Measurements from ENCODE around the gene KIAA1328.
"Not testable (repeated sequence)": the region's sequence is repeated elsewhere in the genome, so short reads cannot be mapped to it uniquely, and the experiment has no call there.

Gene KIAA1328

DNA sequence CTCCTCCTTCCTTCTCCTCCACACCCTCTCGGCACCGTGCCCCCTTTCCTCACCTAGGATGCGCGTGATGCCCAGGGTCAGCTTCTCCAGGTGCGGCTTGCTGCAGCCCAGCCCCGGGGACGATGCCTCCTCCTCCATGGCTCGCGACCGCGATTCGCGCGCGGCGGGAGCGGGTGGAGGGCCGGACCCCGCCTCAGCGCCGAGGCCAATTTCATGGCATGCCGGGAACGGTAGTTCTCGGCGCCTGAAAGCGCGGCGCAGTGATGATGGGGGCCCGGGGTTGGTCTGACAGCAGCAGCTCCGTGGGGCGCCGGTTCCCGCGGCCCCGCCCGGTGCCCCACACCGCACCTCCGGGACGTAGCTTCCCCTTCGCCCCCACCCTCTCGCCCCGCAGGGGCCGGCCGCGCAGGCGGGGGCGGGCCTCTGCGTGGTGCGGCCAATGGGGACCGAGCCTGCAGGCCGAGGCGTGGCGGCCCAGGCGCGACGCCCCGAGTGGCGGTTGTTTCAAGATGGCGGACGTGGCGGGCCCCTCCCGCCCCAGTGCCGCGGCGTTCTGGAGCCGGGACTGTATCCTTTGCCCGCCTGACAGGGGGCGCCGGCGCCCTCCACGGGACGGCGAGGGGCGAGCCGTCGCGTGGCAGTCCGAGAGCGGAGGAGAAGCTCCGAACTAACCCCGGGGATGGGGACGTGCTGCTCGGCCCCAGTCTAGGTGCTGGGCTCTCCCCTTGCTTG is at the start of gene KIAA1328, which contains the start of gene TPGS2:
KIAA1328 (plus strand) TSS at position 498 of the 732 bp plus-strand sequence; CDS start at position 510, 12 bp downstream.
TPGS2 (minus strand) TSS at position 373 of the 732 bp plus-strand sequence; CDS start at position 138, 235 bp downstream.
- DNase-seq = peak; percentile 88

DNA sequence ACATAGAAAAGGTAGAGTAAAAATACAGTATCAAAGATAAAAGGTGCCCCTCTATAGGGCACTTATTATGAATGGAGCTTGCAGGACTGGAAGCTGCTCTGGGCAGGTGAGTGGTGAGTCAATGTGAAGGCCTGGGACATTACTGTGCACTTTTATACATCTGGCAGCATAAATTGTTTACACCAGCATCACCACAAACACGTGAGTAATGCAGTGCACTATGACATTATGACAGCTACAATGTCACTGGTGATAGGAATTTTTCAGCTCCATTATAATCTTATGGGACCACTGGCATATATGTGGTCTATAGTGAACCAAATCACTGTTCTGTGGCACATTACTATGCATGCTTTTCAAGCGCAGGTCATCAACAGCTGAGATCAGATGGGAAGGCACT is 48.2 kb upstream of the KIAA1328 start:
- no peak for DNase-seq

DNA sequence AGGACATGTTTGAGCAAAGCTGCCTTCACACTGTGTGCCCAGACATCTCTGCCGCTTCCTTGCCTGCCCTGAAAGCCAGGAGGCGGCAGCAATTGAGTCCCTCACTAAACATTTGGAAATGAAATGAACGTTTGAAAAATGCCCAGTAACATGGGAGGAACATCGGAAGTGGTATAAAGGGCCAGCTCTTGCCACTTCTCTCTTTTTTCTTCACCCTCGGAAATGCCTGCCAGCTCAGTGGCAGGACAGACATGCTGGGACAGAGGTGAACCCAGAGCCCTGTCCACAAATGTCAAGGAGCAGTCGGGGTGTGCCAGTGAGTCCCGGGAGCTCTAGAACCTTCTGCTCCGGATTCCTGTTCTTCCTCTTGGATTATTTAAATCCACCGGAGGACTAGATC is 46.2 kb upstream of the KIAA1328 start:
- no peak for DNase-seq

DNA sequence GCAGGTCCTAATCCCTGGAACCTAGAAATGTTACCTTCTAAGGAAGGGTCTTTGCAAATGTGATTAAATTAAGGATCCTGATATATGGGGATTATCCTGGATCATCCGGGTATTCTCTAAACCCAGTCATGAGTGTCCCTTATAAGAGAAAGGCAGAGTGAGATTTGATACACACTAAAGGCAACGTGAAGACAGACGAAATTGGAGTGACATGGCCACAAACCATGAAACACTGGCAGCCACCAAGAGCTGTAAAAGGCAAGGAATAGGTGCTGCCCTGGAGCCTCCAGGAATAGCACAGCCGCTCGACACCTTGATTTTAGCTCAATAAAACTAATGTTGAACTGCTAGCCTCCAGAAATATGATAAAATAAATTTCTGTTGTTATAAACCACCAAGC is 45.1 kb upstream of the KIAA1328 start:
- DNase-seq = no peak

DNA sequence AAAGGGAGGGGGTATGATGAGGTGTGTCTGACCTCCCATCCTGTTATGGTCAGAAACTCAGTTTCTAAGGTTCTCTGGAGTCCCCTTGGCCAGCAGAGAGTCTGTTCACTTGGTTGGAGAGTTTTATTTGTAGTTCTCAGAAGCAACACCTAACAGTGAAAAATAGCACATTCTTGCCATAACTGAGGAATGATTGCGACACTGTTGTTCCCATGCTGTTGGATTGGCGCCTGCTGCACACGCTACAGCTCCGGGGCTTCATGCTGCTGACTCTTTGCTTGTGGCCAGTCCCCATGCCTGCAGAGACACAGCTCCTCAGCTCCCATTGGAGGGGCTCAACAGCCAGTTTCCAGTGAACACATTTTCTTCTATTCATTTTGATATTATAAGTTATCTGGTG is 42.2 kb upstream of the KIAA1328 start:
- DNase-seq = no peak

- DNase-seq = no peak
These were observed 36.2 kb upstream of the KIAA1328 start for GRCh38 chr18:36792634-36793283.

DNA sequence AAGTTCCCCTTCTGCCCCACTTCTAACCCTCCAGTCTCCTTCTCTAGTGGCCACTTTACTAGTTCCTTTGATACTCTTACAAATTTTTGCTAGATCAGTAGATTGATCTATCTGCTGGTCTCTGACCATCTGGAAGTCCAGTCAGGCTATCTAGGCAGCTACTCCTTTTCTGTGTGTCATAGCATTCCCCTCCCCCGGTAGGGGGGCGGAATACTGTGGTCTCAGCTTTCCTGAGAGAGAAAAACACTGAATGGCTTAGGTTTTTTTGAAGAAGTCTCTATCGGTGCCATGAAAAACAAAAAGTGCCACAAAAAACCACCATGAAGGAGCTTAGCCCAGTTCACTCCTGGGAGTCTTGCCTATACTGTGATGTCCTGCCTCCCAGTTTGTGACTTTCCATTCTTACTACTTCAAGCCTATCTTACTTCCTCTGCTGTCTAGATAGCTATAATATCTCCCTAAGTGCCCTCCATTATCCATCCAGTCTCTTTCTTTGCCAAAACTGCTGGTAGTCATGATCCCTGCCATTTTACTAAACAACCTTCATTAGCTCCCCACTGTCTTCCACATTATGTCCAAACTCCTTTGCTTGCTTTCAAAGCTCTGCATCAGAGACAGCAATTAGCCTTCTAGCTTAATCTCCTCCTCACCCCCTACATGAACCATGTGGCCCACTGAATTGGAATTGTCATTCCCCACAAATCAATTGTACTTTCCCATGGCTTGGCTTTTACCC is 30.0 kb upstream of the KIAA1328 start:
- DNase-seq = no peak

DNA sequence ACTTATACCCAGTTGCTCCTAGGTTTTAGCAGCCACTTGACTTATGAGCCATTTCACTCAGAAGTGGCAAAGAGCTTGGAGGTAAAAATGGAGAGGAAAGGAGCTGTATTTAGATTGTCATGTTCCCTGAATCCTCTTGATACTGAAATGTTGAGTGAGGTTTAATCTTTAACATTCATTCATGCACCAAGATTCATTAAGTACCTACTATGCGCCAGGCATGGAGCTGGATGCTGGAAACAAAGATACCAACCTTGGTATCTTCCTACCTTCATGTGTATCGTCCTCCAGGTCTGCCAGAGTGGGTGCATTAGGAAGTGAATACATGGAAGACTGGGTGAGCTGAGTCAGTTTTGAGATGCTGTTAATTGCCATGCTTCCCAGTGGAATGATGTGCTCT is 23.8 kb upstream of the KIAA1328 start:
- DNase-seq = no peak

DNA sequence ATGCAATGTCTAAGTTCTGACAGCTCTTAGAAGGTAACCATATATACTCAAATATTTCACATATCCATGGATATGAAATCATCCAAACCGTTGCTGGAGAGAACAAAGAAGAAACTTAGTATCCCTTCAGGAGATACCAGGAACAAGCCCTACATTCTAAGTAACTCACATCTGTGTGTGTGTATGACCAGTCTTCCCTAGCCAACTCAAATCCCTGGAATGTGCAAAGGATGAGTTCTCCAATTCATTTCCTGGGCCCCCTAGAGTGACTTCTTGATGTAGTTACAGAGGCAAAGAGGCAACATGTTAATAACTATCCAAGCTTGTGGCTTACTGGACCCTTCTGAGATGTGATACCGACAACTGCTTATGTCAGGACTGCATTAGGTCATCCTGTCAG is 20.2 kb upstream of the KIAA1328 start:
- DNase-seq = no peak

GRCh38 chr18:36809590-36810381 is 19.1 kb upstream of the KIAA1328 start:
- peak; percentile 75 for DNase-seq

- no peak for DNase-seq
These were observed 17.5 kb upstream of the KIAA1328 start for GRCh38 chr18:36811430-36811829.

DNA sequence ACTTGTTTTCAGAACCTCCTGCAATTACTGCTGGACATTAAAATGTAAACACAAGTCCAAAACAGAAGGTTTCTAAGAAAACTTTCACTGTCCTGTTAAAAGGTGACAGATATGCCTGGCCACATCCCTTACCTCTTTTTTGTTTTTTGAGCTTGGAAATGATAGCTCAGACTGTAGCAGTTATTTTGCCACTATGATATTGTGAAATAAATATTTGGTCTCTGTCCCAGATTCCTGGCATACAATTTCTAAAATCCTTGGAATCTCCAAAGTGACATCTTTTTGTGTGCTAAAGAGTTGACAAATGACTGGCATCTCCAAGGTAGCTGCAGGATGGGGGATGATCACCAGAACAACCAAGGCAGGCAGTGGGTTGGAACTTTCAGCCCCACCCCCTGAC is 17.0 kb upstream of the KIAA1328 start:
- no peak for DNase-seq

DNA sequence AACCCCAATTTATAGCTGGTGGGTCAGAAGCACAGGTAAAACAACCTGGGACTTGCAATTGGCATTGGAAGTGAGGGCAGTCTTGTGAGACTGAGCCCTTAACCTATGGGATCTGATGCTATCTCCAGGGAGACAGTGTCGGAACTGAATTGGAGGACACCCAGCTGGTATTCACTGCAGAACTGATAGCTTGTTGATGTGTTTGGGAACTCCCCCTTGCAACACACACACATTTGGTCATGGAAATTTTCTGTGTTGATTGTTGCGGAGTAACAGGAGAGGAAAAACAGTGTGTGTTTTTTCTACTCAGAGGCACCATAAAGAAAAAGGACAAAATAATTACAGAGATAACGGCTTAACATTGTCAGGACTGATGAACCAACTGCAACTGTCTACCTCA is 16.2 kb upstream of the KIAA1328 start:
- no peak for DNase-seq

DNA sequence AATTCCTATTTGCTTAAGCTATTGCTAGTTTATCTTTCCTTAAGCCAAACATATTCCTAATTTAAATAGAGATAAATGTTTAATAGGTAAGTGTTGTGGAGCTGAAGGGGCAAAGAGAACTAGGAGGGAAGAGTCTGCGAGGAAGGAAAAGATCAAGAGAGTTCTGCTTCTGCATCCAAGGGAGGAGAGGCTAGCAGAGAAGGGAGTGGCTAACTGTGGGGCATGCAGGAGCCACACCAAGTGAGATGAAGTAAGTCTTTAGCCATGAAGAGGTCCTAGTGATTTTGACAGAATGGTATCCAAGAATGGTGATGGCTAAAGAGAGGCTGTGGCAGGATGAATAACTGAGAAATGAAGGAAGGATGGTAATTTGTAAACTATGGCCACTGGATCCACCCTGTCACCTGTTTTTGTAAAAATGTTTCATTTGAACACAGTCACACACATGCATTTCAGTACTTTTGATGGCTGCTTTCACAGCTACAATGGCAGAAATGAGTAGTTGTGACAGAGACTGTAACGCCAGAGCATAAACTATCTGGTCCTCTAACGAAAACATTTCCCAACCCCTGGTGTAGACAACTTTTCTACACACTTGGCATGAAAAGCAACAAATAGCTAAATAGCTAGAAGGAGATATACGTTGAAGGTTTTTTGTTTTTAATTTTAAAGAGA is 15.7 kb upstream of the KIAA1328 start:
- no peak for DNase-seq

- no peak for DNase-seq
These were observed 15.1 kb upstream of the KIAA1328 start for GRCh38 chr18:36813824-36814223.

GRCh38 chr18:36814994-36815393 is 13.9 kb upstream of the KIAA1328 start:
- no peak for DNase-seq

DNA sequence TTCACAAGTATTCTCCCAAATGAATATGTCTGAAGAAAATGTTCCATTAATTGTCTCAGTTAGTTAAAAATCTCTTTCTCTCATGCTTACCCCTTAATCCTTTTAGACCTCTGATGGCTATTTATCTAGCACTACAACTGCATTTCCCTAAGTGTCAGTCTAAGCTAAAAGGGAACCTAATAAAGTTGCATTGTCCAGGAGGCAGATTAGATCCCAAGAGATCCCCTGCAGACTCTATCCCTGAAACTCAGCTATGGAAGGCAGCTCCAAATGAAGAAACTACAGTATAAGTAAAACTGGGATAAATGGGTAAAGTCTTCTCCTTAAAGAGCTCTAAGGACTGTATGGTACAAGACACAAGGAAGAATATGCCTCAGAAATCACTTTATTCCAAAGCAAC is 12.8 kb upstream of the KIAA1328 start:
- not testable (repeated sequence) for DNase-seq

- no peak for DNase-seq
These were observed 11.9 kb upstream of the KIAA1328 start for GRCh38 chr18:36817039-36817438.

DNA sequence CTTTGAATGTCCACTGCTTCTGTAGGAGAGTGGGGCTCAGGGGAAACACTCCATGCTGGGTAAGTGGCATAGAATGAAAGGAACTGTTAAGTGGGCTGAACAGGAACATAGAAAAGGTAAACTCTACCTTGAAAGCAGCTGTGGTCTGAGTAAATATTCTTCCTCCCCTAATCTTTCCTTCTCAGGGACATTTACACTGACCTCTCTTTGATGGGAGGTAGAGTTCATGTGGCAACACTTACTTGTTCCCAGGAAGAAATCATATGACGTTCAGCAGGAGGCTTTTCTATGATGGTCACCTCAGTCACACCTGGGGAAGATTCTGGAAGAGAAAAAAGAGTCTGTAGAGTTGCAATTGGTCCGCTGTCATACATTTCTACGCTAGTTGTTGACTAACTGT is 10.3 kb upstream of the KIAA1328 start:
- DNase-seq = no peak

- DNase-seq = no peak
These were observed 9.3 kb upstream of the KIAA1328 start for GRCh38 chr18:36819621-36820020.

- no peak for DNase-seq
These were observed 7.2 kb upstream of the KIAA1328 start for GRCh38 chr18:36821681-36822080.

- DNase-seq = no peak
These were observed 3.4 kb upstream of the KIAA1328 start for GRCh38 chr18:36825526-36825925.

All from CD4-positive, alpha-beta T cell treated with Interleukin-4 for 4 hours (primary cell).